MM.1S (cell line): ENCODE results near the gene IFNK.

ENCODE experiments used
- DNase-seq: peaks from one replicate; pipeline ENCODE4 v3.0.0-alpha.2; 2015
- H2AFZ ChIP-seq: fragments of 300-600 bp; sonication (generic); 2 replicates; pipeline ENCODE4 v1.6.0; 2016; ENCODE audit warnings: antibody characterized with exemption, low read length
- H3F3A ChIP-seq: fragments of 300-600 bp; sonication (generic); 2 replicates; pipeline ENCODE4 v1.6.1; 2016; ENCODE audit warnings: mild to moderate bottlenecking, antibody characterized with exemption, low read length, moderate library complexity, mixed read lengths; ENCODE audit not compliant: insufficient read depth
- H3K27ac ChIP-seq: fragments of 300-600 bp; sonication (generic); 2 replicates; pipeline ENCODE4 v1.5.1; 2016; ENCODE audit warnings: mild to moderate bottlenecking, low read length
- H3K27me3 ChIP-seq: fragments of 300-600 bp; sonication (generic); replicated peaks from 2 replicates; pipeline ENCODE4 v1.6.0; 2016; ENCODE audit warnings: low read length; ENCODE audit not compliant: insufficient read depth
- H3K36me3 ChIP-seq: fragments of 300-600 bp; sonication (generic); replicated peaks from 2 replicates; pipeline ENCODE4 v1.6.1; 2016; ENCODE audit warnings: mild to moderate bottlenecking, low read length, mixed read lengths; ENCODE audit not compliant: insufficient read depth
- H3K4me1 ChIP-seq: fragments of 300-600 bp; sonication (generic); 2 replicates; pipeline ENCODE4 v1.6.1; 2016; ENCODE audit warnings: low read length, mixed read lengths
- H3K4me2 ChIP-seq: fragments of 300-600 bp; sonication (generic); 2 replicates; pipeline ENCODE4 v1.6.0; 2016; ENCODE audit warnings: low read depth, low read length
- H3K4me3 ChIP-seq: fragments of 300-600 bp; sonication (generic); 2 replicates; pipeline ENCODE4 v1.5.1; 2016; ENCODE audit warnings: low read length, mixed read lengths
- H3K79me2 ChIP-seq: fragments of 300-600 bp; sonication (generic); 2 replicates; pipeline ENCODE4 v1.6.1; 2016; ENCODE audit warnings: mixed run types, low read length, mixed read lengths
- H3K9ac ChIP-seq: fragments of 300-600 bp; sonication (generic); 2 replicates; pipeline ENCODE4 v1.6.1; 2016; ENCODE audit warnings: low read length, mixed read lengths
- H3K9me2 ChIP-seq: fragments of 300-600 bp; sonication (generic); replicated peaks from 2 replicates; pipeline ENCODE4 v1.6.1; 2016; ENCODE audit warnings: mild to moderate bottlenecking, low read length, mixed read lengths; ENCODE audit not compliant: insufficient read depth
- H3K9me3 ChIP-seq: fragments of 300-600 bp; sonication (generic); replicated peaks from 2 replicates; pipeline ENCODE4 v1.6.1; 2016; ENCODE audit warnings: mild to moderate bottlenecking, low read length, mixed read lengths; ENCODE audit not compliant: insufficient read depth
- H4K20me1 ChIP-seq: fragments of 300-600 bp; sonication (generic); 2 replicates; pipeline ENCODE4 v1.6.1; 2016; ENCODE audit warnings: mild to moderate bottlenecking, low read length, moderate library complexity, mixed read lengths; ENCODE audit not compliant: insufficient read depth
- CTCF ChIP-seq: fragments of 300-600 bp; sonication (generic); IDR thresholded peaks from 2 replicates; pipeline ENCODE4 v1.5.1; 2016; ENCODE audit warnings: antibody characterized with exemption, low read length, mixed read lengths
- EZH2 ChIP-seq: fragments of 300-600 bp; sonication (generic); optimal IDR thresholded peaks from 2 replicates; pipeline ENCODE3; 2017; ENCODE audit warnings: low read depth, mild to moderate bottlenecking, antibody characterized with exemption, low read length, mixed read lengths
- EZH2phosphoT487 ChIP-seq: fragments of 300-600 bp; sonication (generic); IDR thresholded peaks from 2 replicates; pipeline ENCODE4 v1.6.1; 2018; ENCODE audit warnings: antibody characterized with exemption, low read length

Gene IFNK

GRCh38 chr9:27487927-27488326 is 36.2 kb upstream of the IFNK start:
- H2AFZ ChIP-seq, result no peak overlapping the region
- H3F3A ChIP-seq, result peaks cover 26% of the 10 kb centered on the region
- no peak for DNase-seq
- H3K27ac ChIP-seq, result no peak overlapping the region
- H3K4me3 ChIP-seq, result no peak overlapping the region
- H3K9me2 ChIP-seq, result no peaks in the 10 kb centered on the region
- peaks cover 41% of the 10 kb centered on the region for H3K4me1 ChIP-seq
- no peak for TF ChIP-seq CTCF
- no peak for TF ChIP-seq EZH2phosphoT487
- TF ChIP-seq EZH2, result no peak
- no peaks in the 10 kb centered on the region for H4K20me1 ChIP-seq
- peak overlapping the region; percentile 7; the same call in 1 of the 2 replicates for H3K4me2 ChIP-seq
- no peak overlapping the region for H3K9ac ChIP-seq
- no peaks in the 10 kb centered on the region for H3K36me3 ChIP-seq
- H3K79me2 ChIP-seq, result no peaks in the 10 kb centered on the region
- no peaks in the 10 kb centered on the region for H3K27me3 ChIP-seq
- H3K9me3 ChIP-seq, result no peaks in the 10 kb centered on the region

GRCh38 chr9:27489087-27489876 is 34.8 kb upstream of the IFNK start:
- no peaks in the 10 kb centered on the region for H3K36me3 ChIP-seq
- peak; percentile 86 for DNase-seq
- peaks cover 41% of the 10 kb centered on the region for H3K4me1 ChIP-seq
- H3K9ac ChIP-seq, result no peak overlapping the region
- H3K4me2 ChIP-seq, result peak overlapping the region; percentile 70
- TF ChIP-seq CTCF (no peak), EZH2 (no peak), EZH2phosphoT487 (no peak)
- peak overlapping the region; percentile 77; the same call in 1 of the 2 replicates for H3K27ac ChIP-seq
- peak overlapping the region; percentile 45 for H3K4me3 ChIP-seq
- no peaks in the 10 kb centered on the region for H3K9me3 ChIP-seq
- H3K9me2 ChIP-seq, result no peaks in the 10 kb centered on the region
- no peaks in the 10 kb centered on the region for H4K20me1 ChIP-seq
- H3F3A ChIP-seq, result peaks cover 26% of the 10 kb centered on the region
- H2AFZ ChIP-seq, result no peak overlapping the region
- no peaks in the 10 kb centered on the region for H3K79me2 ChIP-seq
- H3K27me3 ChIP-seq, result no peaks in the 10 kb centered on the region

GRCh38 chr9:27491154-27491553 is 32.9 kb upstream of the IFNK start:
- no peak for TF ChIP-seq EZH2
- DNase-seq, result no peak
- H3K79me2 ChIP-seq, result no peaks in the 10 kb centered on the region

GRCh38 chr9:27495480-27496134 is 28.5 kb upstream of the IFNK start:
- Histone ChIP-seq H2AFZ (no peak overlapping the region), H3K9ac (no peak overlapping the region), H3K4me3 (no peak overlapping the region), H3K36me3 (no peaks in the 10 kb centered on the region), H3K9me3 (no peaks in the 10 kb centered on the region), H3K4me1 (peaks cover 4% of the 10 kb centered on the region; the same call in 1 of the 2 replicates), H3K9me2 (no peaks in the 10 kb centered on the region), H3F3A (no peaks in the 10 kb centered on the region), H4K20me1 (no peaks in the 10 kb centered on the region), H3K79me2 (no peaks in the 10 kb centered on the region), H3K4me2 (no peak overlapping the region), H3K27ac (no peak overlapping the region), H3K27me3 (no peaks in the 10 kb centered on the region)
- DNase-seq, result no peak
- TF ChIP-seq CTCF, result no peak

More at GRCh38 chr9:27491154-27491553, 32.9 kb upstream of the IFNK start:
- Histone ChIP-seq H3K9ac (no peak overlapping the region), H3K9me3 (no peaks in the 10 kb centered on the region), H2AFZ (no peak overlapping the region), H3K36me3 (no peaks in the 10 kb centered on the region), H3K27me3 (no peaks in the 10 kb centered on the region), H3K9me2 (no peaks in the 10 kb centered on the region), H3K4me1 (peaks cover 26% of the 10 kb centered on the region), H3K4me2 (no peak overlapping the region), H3K4me3 (no peak overlapping the region), H4K20me1 (no peaks in the 10 kb centered on the region), H3F3A (peaks cover 19% of the 10 kb centered on the region), H3K27ac (no peak overlapping the region)
